Panc1 (cell line): Measurements from ENCODE around the gene LURAP1L.

Experiments
- CTCF ChIP-seq: fragments of 450-650 bp; IDR thresholded peaks from 2 replicates; pipeline ENCODE4 v1.5.1; 2017; ENCODE audit warnings: mild to moderate bottlenecking
- REST ChIP-seq, 2 experiments: IDR thresholded peaks; 2 replicates each; pipeline ENCODE4 v1.6.1; 2011 to 2012; ENCODE audit warnings: low read depth in 2 of 2, control low read depth in 1 of 2, low read length in 1 of 2, mild to moderate bottlenecking in 1 of 2, moderate library complexity in 1 of 2; ENCODE audit not compliant: insufficient read depth in 1 of 2

- TF ChIP-seq REST (IDR thresholded peaks at IDR 0.05; ENCODE audit: insufficient read depth in 1 of 2, low read depth in 2 of 2, low read length in 1 of 2) (no peak), CTCF (no peak)
Observed at GRCh38 chr9:12764150-12764549, 10.7 kb upstream of the LURAP1L start.
